ENCODE data around the gene SH3GL2.

GRCh38 chr9:17631396-17631795 lies 52.5 kb downstream of the SH3GL2 start:
- TF ChIP-seq CTCF (optimal IDR thresholded peaks at IDR 0.05 in 1 of 3, IDR thresholded peaks at IDR 0.05 in 1 of 3, conservative IDR thresholded peaks at IDR 0.05 in 1 of 3; ENCODE audit: extremely low read depth in 1 of 3, insufficient read depth in 2 of 3, low read length in 3 of 3) = no peak
- no peak for TF ChIP-seq EZH2 (IDR thresholded peaks at IDR 0.05; ENCODE audit: low read length)
